ENCODE measurements around the gene GRID2IP. TPM values are rescaled to one million over a fixed set of nuclear protein-coding genes. Genes with fewer than 3 reads are reported as not detected.

The GRID2IP gene
- total and polyA plus RNA-seq, 2 of the 13 experiments (the other 11 are each of a cell fraction or from before 2014, with no cell fraction given) = 0.03 TPM; not detected in 1

GRCh38 chr7:6482307-6482706 is 69.0 kb downstream of the GRID2IP start (continued):
- TF ChIP-seq ARID4A (CRISPR knock-in tag; IDR thresholded peaks at IDR 0.05; ENCODE audit: borderline replicate concordance) = peak; percentile 61; the same call in 1 of the 2 replicates
- TF ChIP-seq ZBTB1 (CRISPR knock-in tag; IDR thresholded peaks at IDR 0.05; ENCODE audit: borderline replicate concordance) = no peak
- no peak for TF ChIP-seq ZNF263 (CRISPR knock-in tag; IDR thresholded peaks at IDR 0.05)
- no peak for TF ChIP-seq CAMTA2 (CRISPR knock-in tag; IDR thresholded peaks at IDR 0.05; ENCODE audit: borderline replicate concordance)
- no peak; the same call in 1 of the 2 replicates for TF ChIP-seq THRA (CRISPR knock-in tag; IDR thresholded peaks at IDR 0.05; ENCODE audit: borderline replicate concordance)
- TF ChIP-seq NR3C1 (CRISPR knock-in tag; IDR thresholded peaks at IDR 0.05) = no peak
- no peak for TF ChIP-seq ZNF530 (CRISPR knock-in tag; IDR thresholded peaks at IDR 0.05; ENCODE audit: low read depth)
- TF ChIP-seq ZBTB10 (CRISPR knock-in tag; IDR thresholded peaks at IDR 0.05; ENCODE audit: borderline replicate concordance) = no peak
- TF ChIP-seq ONECUT2 (CRISPR knock-in tag; IDR thresholded peaks at IDR 0.05) = no peak
- no peak for TF ChIP-seq ZNF713 (CRISPR knock-in tag; IDR thresholded peaks at IDR 0.05)
- TF ChIP-seq KLF15 (CRISPR knock-in tag; IDR thresholded peaks at IDR 0.05; ENCODE audit: borderline replicate concordance) = no peak
- no peak for TF ChIP-seq NFE2L1 (CRISPR knock-in tag; IDR thresholded peaks at IDR 0.05; ENCODE audit: borderline replicate concordance)
- TF ChIP-seq POGK (CRISPR knock-in tag; conservative IDR thresholded peaks at IDR 0.05) = no peak
- no peak for TF ChIP-seq ZNF205 (CRISPR knock-in tag; IDR thresholded peaks at IDR 0.05)
- TF ChIP-seq KAT7 (CRISPR knock-in tag; IDR thresholded peaks at IDR 0.05; ENCODE audit: borderline replicate concordance) = no peak
- no peak for TF ChIP-seq SKIL (CRISPR knock-in tag; IDR thresholded peaks at IDR 0.05; ENCODE audit: borderline replicate concordance)
